Liver (tissue), 9 donors: Measurements from ENCODE around the gene CTDSPL2. TPM values are rescaled to one million over a fixed set of nuclear protein-coding genes. Genes with fewer than 3 reads are reported as not detected.

ENCODE experiments used
- DNase-seq: peaks from one replicate; pipeline ENCODE4 v3.0.0-alpha.2; 2017; ENCODE audit warnings: low spot score
- H3K27ac ChIP-seq, 2 donors: one replicate each; pipeline ENCODE4 v1.7.0; 2013; ENCODE audit warnings: inconsistent platforms in 2 of 2, low read length in 2 of 2, control low read depth in 1 of 2, low read depth in 1 of 2, mild to moderate bottlenecking in 1 of 2
- H3K27me3 ChIP-seq, 4 donors: one replicate each; pipeline versions ENCODE4 v1.6.1 to v1.7.0; 2013; ENCODE audit warnings: low read length in 3 of 4, inconsistent platforms in 1 of 4, mild to moderate bottlenecking in 1 of 4, moderate library complexity in 1 of 4; ENCODE audit not compliant: control insufficient read depth in 4 of 4, insufficient read depth in 4 of 4
- H3K36me3 ChIP-seq, 4 donors: one replicate each; pipeline versions ENCODE4 v1.6.1 to v1.7.0; 2013; ENCODE audit warnings: low read length in 3 of 4, mild to moderate bottlenecking in 3 of 4, low read depth in 1 of 4, moderate library complexity in 1 of 4; ENCODE audit not compliant: control insufficient read depth in 4 of 4, insufficient read depth in 3 of 4
- H3K4me1 ChIP-seq, 4 donors: one replicate each; pipeline versions ENCODE4 v1.6.1 to v1.7.0; 2013; ENCODE audit warnings: low read length in 3 of 4, mild to moderate bottlenecking in 3 of 4, moderate library complexity in 1 of 4; ENCODE audit not compliant: control insufficient read depth in 4 of 4, insufficient read depth in 4 of 4
- H3K4me3 ChIP-seq, 3 donors: one replicate each; pipeline versions ENCODE4 v1.6.1 to v1.7.0; 2013; ENCODE audit warnings: low read length in 3 of 3, control low read depth in 1 of 3, low read depth in 1 of 3, mild to moderate bottlenecking in 1 of 3
- H3K9ac ChIP-seq, 2 donors: one replicate each; pipeline ENCODE4 v1.7.0; 2013; ENCODE audit warnings: low read length in 2 of 2, mild to moderate bottlenecking in 2 of 2, moderate library complexity in 2 of 2, control low read depth in 1 of 2, low read depth in 1 of 2
- H3K9me3 ChIP-seq, 4 donors: one replicate each; pipeline versions ENCODE4 v1.6.1 to v1.7.0; 2013; ENCODE audit warnings: low read length in 3 of 4; ENCODE audit not compliant: control insufficient read depth in 4 of 4
- EGR1 ChIP-seq, 2 donors: IDR thresholded peaks; 2 replicates each; pipeline ENCODE4 v1.6.1; 2016 to 2018; ENCODE audit warnings: antibody characterized with exemption in 2 of 2, low read depth in 2 of 2
- FOXA1 ChIP-seq: IDR thresholded peaks from 2 replicates; pipeline ENCODE4 v1.6.1; 2016; ENCODE audit warnings: antibody characterized with exemption
- FOXA2 ChIP-seq: IDR thresholded peaks from 2 replicates; pipeline ENCODE4 v1.6.1; 2016; ENCODE audit warnings: antibody characterized with exemption
- GABPA ChIP-seq, 2 donors: IDR thresholded peaks in 1 of 2; conservative IDR thresholded peaks in 1 of 2; 2 replicates each; pipeline ENCODE4 v1.6.1; 2016; ENCODE audit warnings: antibody characterized with exemption in 2 of 2, mild to moderate bottlenecking in 1 of 2, moderate library complexity in 1 of 2
- HNF4A ChIP-seq, 2 donors: conservative IDR thresholded peaks; 2 replicates each; pipeline ENCODE4 v1.6.1; 2016; ENCODE audit warnings: antibody characterized with exemption in 2 of 2, mild to moderate bottlenecking in 2 of 2
- HNF4G ChIP-seq: IDR thresholded peaks from 2 replicates; pipeline ENCODE4 v1.6.1; 2016; ENCODE audit warnings: antibody characterized with exemption
- JUND ChIP-seq, 2 donors: IDR thresholded peaks; 2 replicates each; pipeline ENCODE4 v1.6.1; 2016; ENCODE audit warnings: antibody characterized with exemption in 2 of 2
- NR2F2 ChIP-seq: IDR thresholded peaks from 2 replicates; pipeline ENCODE4 v1.6.1; 2016; ENCODE audit warnings: antibody characterized with exemption
- RAD21 ChIP-seq, 2 donors: IDR thresholded peaks; 2 replicates each; pipeline ENCODE4 v1.6.1; 2016; ENCODE audit warnings: antibody characterized with exemption in 2 of 2, mild to moderate bottlenecking in 2 of 2
- RXRA ChIP-seq, 2 donors: IDR thresholded peaks; 2 replicates each; pipeline ENCODE4 v1.6.1; 2017 to 2018; ENCODE audit warnings: antibody characterized with exemption in 2 of 2, mild to moderate bottlenecking in 1 of 2
- SP1 ChIP-seq: IDR thresholded peaks from 2 replicates; pipeline ENCODE4 v1.6.1; 2018; ENCODE audit warnings: antibody characterized with exemption, mild to moderate bottlenecking
- TAF1 ChIP-seq: conservative IDR thresholded peaks from 2 replicates; pipeline ENCODE4 v1.6.1; 2016; ENCODE audit warnings: antibody characterized with exemption, mild to moderate bottlenecking
- YY1 ChIP-seq: IDR thresholded peaks from 2 replicates; pipeline ENCODE4 v1.6.1; 2016; ENCODE audit warnings: antibody characterized with exemption, mild to moderate bottlenecking
- WGBS: extraction: QIAGEN DNeasy Blood & Tissue Kit; methylation state at CpG from one replicate; pipeline ENCODE4 v1.1.7; 2013; 5-methylcytosine and 5-hydroxymethylcytosine counted together
- polyA plus RNA-seq, 2 donors: library from polyadenylated mRNA; stranded (reverse) in 1 of 2; unstranded in 1 of 2; fragments of 200-250 nt in 1 of 2; fragments of >200 nt in 1 of 2; fragmentation: Nextera tagmentation in 1 of 2; extraction: Ambion mirVana in 1 of 2; gene quantifications; one replicate each; pipeline versions ENCODE4 v1.2.1 to v1.2.3, GENCODE V29; 2013 to 2015
- total RNA-seq, 2 donors: library from RNA; depleted of rRNA; stranded (reverse); fragments of >200 nt; gene quantifications; one replicate each; pipeline ENCODE4 v1.2.3, GENCODE V29; 2014
- TF ChIP-seq, protein P1 (sequence below): fragments of 150-350 bp; IDR thresholded peaks from 2 replicates; pipeline ENCODE4 v1.5.1; 2017; ENCODE audit warnings: improper control_type of control experiment, low read depth, low read length; ENCODE audit not compliant: missing input control
- TF ChIP-seq, protein P2 (sequence below): IDR thresholded peaks from 2 replicates; pipeline ENCODE4 v1.6.1; 2016; ENCODE audit warnings: antibody characterized with exemption
- TF ChIP-seq, protein P3 (sequence below): IDR thresholded peaks from 2 replicates; pipeline ENCODE4 v1.6.1; 2016; ENCODE audit warnings: antibody characterized with exemption, mild to moderate bottlenecking
- TF ChIP-seq, protein P4 (sequence below): IDR thresholded peaks from 2 replicates; pipeline ENCODE4 v1.6.1; 2016; ENCODE audit warnings: antibody characterized with exemption
- TF ChIP-seq, protein P5 (sequence below): IDR thresholded peaks from 2 replicates; pipeline ENCODE4 v1.6.1; 2016; ENCODE audit warnings: antibody characterized with exemption
- donor health status: healthy.
- donor health status: healthy.
- donor health status: healthy.
- donor health status: healthy.
- donor health status: healthy.

Gene CTDSPL2
- total and polyA plus RNA-seq, 4 donors, result 3.6 to 41.5 (median 21.2) TPM

DNA sequence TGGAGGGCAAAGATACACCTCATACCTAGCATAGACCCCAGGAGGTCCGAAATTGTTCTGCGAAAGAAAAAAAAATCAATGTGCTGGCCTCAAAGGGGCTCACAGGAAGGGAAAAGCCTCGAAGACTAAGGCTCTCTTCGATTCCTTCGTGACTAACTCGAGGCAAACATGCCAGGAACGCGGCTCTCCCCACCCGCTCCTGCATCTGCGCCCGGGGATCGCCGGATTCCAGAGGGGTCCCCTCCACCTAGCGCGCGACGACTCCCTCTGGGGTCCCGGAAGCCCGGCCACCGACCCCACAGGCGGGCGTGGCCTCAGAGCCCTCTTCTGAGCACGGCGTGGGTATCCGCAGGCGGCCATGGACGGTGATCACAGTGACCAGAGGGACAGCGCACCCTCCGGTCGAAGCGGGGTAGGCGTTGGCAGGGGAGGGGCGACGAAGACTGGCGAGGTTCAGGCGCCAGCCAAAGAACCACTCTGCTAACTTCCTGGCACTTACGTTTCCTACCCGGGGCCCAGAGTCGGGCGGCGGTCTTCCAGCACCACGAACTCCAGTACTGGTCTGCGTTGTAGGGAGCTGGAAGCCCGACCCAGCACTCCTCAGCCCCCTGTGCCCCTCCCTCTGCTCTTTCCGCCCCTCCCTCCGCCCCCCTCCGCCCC, 109.0 kb downstream of the CTDSPL2 start:
- peaks cover 11 to 24% (median 16%) of the 10 kb centered on the region in 4 donors for H3K4me1 ChIP-seq
- H3K27ac ChIP-seq, result peak overlapping the region; percentile 97 to 98
- peak overlapping the region; percentile 72 to 96 (median 89) for H3K4me3 ChIP-seq
- whole genome bisulfite sequencing, result under 1% methylated on average over 47 of the region's 47 CpGs
- TF ChIP-seq FOXA2, result no peak
- TF ChIP-seq, protein P1, sequence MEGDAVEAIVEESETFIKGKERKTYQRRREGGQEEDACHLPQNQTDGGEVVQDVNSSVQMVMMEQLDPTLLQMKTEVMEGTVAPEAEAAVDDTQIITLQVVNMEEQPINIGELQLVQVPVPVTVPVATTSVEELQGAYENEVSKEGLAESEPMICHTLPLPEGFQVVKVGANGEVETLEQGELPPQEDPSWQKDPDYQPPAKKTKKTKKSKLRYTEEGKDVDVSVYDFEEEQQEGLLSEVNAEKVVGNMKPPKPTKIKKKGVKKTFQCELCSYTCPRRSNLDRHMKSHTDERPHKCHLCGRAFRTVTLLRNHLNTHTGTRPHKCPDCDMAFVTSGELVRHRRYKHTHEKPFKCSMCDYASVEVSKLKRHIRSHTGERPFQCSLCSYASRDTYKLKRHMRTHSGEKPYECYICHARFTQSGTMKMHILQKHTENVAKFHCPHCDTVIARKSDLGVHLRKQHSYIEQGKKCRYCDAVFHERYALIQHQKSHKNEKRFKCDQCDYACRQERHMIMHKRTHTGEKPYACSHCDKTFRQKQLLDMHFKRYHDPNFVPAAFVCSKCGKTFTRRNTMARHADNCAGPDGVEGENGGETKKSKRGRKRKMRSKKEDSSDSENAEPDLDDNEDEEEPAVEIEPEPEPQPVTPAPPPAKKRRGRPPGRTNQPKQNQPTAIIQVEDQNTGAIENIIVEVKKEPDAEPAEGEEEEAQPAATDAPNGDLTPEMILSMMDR, result peak; percentile 23
- no peak for TF ChIP-seq EGR1 (IDR thresholded peaks at IDR 0.05; ENCODE audit: low read depth in 2 of 2)
- TF ChIP-seq SP1, result peak; percentile 9
- peak in 1 of 2 donors; percentile 2 for TF ChIP-seq JUND (IDR thresholded peaks at IDR 0.05)
- peak; percentile 60 to 74 for TF ChIP-seq RXRA (IDR thresholded peaks at IDR 0.05)
- TF ChIP-seq TAF1, result peak; percentile 78
- peak; percentile 95 for TF ChIP-seq YY1
- TF ChIP-seq NR2F2, result no peak
- no peak for DNase-seq
- H3K36me3 ChIP-seq, result peaks cover 0 to 5% (median 1%) of the 10 kb centered on the region in 4 donors
- H3K9me3 ChIP-seq, result no peaks in the 10 kb centered on the region
- H3K27me3 ChIP-seq, result no peaks in the 10 kb centered on the region
- peak overlapping the region; percentile 63 to 89 for H3K9ac ChIP-seq

DNA sequence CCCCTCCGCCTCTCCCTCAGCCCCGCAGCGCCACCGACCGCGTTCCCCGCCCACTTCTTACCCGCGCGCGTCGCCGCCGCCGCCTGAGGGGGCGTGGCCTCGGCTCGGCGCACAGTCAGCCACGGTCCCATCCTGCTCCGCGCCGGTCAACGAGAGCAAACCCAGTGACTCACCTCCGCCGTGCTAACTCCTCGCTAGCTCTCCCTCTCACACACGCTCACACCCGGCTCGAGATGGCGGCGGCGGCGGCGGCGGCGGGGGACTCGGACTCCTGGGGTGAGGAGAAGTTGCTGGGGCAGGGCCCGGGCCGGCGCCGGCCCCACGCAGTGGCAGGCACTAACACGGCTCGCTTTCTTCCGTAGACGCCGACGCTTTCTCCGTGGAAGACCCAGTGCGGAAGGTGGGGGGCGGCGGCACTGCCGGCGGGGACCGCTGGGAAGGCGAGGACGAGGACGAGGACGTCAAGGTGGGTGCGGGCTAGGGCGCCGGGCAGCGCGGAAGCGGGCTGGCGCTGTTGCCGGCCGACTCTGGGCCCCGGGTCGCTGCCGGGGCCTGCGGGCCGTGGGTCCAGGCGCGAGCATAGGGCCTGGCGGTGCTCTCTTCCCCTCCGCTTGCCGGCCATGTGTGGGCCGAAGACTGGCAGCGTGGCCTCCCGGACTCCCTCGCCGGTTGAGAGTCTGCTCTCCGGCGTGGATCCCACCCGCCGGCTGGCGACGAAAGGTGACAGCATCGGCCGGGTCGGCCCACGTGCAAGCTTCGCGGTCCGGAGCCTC, 109.7 kb downstream of the CTDSPL2 start, which contains the start of gene EIF3J:
Gene EIF3J, plus strand, starts transcription at position 186 of the 773 bp plus-strand sequence. Its CDS starts 48 bp downstream, at position 234.
- DNase-seq, result peak; percentile 94
- H3K36me3 ChIP-seq, result peaks cover 0 to 5% (median 1%) of the 10 kb centered on the region in 4 donors
- H3K27ac ChIP-seq, result peak within 1 kb of the TSS; percentile 97 to 98
- WGBS, result under 1% methylated on average over 97 of the region's 97 CpGs
- H3K27me3 ChIP-seq, result no peaks in the 10 kb centered on the region
- H3K9ac ChIP-seq, result peak within 1 kb of the TSS; percentile 88 to 97
- H3K4me3 ChIP-seq, result peak within 1 kb of the TSS; percentile 95 to 98 (median 96)
- TF ChIP-seq NR2F2, result no peak
- TF ChIP-seq, protein P2, sequence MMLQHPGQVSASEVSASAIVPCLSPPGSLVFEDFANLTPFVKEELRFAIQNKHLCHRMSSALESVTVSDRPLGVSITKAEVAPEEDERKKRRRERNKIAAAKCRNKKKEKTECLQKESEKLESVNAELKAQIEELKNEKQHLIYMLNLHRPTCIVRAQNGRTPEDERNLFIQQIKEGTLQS, result no peak
- TF ChIP-seq EGR1 (IDR thresholded peaks at IDR 0.05; ENCODE audit: low read depth in 2 of 2), result peak in 1 of 2 donors; percentile 22
- TF ChIP-seq, protein P3, sequence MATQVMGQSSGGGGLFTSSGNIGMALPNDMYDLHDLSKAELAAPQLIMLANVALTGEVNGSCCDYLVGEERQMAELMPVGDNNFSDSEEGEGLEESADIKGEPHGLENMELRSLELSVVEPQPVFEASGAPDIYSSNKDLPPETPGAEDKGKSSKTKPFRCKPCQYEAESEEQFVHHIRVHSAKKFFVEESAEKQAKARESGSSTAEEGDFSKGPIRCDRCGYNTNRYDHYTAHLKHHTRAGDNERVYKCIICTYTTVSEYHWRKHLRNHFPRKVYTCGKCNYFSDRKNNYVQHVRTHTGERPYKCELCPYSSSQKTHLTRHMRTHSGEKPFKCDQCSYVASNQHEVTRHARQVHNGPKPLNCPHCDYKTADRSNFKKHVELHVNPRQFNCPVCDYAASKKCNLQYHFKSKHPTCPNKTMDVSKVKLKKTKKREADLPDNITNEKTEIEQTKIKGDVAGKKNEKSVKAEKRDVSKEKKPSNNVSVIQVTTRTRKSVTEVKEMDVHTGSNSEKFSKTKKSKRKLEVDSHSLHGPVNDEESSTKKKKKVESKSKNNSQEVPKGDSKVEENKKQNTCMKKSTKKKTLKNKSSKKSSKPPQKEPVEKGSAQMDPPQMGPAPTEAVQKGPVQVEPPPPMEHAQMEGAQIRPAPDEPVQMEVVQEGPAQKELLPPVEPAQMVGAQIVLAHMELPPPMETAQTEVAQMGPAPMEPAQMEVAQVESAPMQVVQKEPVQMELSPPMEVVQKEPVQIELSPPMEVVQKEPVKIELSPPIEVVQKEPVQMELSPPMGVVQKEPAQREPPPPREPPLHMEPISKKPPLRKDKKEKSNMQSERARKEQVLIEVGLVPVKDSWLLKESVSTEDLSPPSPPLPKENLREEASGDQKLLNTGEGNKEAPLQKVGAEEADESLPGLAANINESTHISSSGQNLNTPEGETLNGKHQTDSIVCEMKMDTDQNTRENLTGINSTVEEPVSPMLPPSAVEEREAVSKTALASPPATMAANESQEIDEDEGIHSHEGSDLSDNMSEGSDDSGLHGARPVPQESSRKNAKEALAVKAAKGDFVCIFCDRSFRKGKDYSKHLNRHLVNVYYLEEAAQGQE, result peak; percentile 64
- TF ChIP-seq TAF1, result peak; percentile 5
- TF ChIP-seq HNF4A (conservative IDR thresholded peaks at IDR 0.05), result no peak
- TF ChIP-seq JUND (IDR thresholded peaks at IDR 0.05), result peak; percentile 55 to 94
- TF ChIP-seq, protein P4, sequence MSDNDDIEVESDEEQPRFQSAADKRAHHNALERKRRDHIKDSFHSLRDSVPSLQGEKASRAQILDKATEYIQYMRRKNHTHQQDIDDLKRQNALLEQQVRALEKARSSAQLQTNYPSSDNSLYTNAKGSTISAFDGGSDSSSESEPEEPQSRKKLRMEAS, result no peak
- TF ChIP-seq, protein P5, sequence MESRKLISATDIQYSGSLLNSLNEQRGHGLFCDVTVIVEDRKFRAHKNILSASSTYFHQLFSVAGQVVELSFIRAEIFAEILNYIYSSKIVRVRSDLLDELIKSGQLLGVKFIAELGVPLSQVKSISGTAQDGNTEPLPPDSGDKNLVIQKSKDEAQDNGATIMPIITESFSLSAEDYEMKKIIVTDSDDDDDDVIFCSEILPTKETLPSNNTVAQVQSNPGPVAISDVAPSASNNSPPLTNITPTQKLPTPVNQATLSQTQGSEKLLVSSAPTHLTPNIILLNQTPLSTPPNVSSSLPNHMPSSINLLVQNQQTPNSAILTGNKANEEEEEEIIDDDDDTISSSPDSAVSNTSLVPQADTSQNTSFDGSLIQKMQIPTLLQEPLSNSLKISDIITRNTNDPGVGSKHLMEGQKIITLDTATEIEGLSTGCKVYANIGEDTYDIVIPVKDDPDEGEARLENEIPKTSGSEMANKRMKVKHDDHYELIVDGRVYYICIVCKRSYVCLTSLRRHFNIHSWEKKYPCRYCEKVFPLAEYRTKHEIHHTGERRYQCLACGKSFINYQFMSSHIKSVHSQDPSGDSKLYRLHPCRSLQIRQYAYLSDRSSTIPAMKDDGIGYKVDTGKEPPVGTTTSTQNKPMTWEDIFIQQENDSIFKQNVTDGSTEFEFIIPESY, result no peak
- TF ChIP-seq YY1, result no peak
- TF ChIP-seq RAD21 (IDR thresholded peaks at IDR 0.05), result no peak
- no peak for TF ChIP-seq SP1
- no peak for TF ChIP-seq GABPA (IDR thresholded peaks at IDR 0.05 in 1 of 2, conservative IDR thresholded peaks at IDR 0.05 in 1 of 2)
- TF ChIP-seq, protein P1, result no peak
- TF ChIP-seq FOXA1, result peak; percentile 42
- TF ChIP-seq HNF4G, result no peak
- no peaks in the 10 kb centered on the region for H3K9me3 ChIP-seq
- peaks cover 11 to 31% (median 18%) of the 10 kb centered on the region in 4 donors for H3K4me1 ChIP-seq
